ENCODE results near the gene RSPH1.

The RSPH1 gene

DNA sequence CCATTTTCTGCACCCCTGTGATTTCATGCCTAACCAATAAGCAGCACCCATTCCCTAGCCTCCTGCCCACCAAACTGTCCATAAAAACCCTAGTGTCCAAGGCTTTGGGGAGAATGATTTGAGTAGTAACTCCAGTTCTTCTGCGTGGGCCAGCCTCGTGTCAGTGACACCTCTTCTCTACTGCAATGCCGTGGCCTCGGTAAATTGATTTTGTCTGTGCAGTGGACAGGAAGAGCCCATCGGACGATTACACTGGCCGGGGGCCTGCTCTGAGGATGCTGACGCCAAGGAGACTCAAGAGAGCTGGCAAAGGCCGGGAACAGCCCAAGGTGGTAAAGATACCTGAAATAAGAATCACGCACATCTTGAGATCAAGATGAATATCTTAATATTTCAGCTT lies 29.3 kb downstream of the RSPH1 start:
- DNase-seq (ENCODE audit: low spot score) = no peak

DNA sequence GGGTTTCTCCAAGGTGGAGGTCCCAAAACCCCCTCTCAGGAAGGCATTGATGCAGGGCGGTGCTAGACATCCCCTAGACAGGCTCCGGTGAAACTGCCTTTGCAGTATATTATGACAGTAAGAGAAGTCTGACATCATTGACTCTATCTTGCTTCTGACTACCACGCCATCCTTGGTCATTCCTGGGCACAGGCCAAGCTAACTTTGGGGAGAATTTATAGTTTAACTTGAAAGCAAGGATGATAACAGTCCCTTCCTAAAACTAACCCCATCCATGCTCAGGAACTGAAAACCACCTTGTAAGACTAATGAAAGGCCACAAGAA lies 30.3 kb downstream of the RSPH1 start:
- no peak for DNase-seq (ENCODE audit: low spot score)

DNA sequence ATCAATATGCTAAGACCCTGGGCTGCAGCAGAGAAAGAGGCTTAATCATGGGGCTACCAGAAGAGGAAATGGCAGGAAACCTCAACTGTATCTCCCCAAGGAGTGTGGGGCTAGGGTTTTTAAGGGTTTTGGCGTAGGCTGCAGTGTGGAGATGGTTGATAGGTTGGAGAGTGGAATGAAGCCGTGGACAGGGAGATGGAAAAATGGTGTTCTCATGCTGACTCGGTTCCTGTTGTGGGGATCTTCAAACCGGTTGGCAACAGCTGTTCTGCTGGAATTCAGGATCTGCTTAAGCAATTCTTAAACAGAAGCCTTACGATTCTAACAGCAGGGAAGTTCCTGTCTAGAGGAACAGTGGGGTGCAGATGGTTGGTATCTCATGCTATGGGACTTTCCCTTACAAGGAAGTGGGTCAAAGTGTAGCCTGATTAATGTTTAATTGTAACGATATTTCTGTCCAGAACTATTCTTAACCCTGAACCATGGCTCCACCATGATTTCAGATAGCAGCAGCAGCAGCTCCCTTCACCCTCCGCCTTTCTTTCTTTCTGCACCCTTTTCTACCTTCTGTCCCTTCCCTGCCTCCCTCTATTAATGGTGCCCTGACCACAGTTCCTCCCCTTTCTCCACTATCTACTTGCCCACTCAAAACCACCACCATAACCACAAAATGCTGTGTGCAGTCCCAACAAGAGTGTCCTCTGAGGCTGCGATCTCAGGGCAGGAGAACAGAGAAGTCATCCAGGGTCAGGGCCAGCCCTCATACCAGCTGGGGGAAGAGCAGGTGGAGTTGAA lies 30.8 kb downstream of the RSPH1 start:
- no peak for DNase-seq (ENCODE audit: low spot score)

DNA sequence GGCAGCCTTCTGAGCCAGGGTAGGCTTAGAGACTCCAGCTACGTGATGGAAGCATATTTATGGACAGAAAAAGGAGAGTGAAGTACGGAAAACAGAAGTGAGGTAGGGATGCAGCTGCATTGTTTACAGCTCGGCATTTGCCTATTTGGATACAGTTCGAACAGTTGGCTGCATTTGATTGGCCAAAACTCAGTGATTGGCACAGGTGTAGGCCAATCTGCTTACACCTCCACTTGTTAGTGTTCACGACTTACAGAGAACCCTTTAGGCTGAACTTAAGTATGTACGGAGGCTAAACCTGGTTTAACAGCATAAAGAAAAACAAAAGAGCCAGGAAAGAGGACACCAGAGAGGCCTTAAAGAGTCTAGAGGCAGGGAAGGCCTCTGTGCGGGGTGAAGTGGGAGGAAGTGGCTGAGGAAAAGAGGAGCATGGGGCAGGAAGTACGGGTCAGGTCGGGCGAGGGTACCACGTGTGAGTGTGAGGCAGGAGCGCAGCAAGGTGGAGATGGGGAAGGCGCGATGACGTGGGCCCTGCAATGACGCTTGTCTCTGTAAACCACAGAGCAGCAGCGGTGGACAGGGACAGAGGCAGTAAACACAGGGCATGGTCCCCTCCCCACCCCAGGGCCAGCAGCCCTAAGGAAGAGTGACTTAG lies 32.0 kb downstream of the RSPH1 start:
- peak; percentile 40 for DNase-seq (ENCODE audit: low spot score)

DNA sequence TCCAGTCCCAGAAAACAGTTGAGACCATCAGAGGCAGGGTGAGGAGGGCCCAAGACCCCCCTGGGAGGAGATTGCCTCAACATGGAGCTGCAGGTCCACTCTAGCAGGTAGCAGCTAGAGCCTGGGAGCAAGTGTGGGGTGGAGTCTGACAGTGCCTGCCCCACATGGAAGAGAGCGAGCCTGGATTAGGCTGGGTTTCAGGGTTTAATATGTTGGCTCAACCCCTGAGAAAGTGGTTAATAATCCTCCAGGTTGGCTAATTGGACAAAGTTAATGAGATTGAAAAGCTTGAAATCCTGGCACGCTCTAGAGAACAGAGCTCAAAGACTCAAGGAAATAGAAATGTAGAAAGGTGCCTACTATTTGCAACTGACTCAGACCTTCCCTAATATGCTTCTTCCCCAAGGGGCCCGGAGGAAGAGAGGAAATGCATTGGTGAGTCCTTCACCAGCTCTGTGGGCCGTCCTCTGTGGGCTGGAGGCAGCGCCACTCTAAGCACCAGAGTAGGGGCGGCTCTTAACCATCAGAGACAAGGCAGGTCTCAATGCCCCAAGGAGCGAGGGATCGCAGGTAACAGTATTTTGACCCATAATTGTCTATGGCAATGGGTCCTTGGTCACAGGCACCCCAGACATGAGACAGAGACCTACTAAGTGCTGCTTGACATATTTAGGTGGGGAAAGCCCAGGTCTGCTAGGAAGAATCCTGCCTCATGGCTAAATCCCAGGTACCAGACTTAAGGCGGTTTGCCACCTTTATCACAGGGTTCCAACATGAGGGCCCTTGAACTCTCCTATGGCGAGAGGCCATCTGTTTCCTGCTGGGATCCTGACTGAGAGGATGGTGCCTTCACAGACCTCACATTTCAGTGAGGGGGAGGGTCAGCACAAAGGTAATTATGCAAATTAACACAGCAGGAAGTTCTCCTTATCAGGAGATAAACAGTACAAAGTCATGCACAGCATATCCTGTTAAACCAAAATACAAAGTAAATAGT lies 33.8 kb downstream of the RSPH1 start:
- DNase-seq (ENCODE audit: low spot score) = no peak

DNA sequence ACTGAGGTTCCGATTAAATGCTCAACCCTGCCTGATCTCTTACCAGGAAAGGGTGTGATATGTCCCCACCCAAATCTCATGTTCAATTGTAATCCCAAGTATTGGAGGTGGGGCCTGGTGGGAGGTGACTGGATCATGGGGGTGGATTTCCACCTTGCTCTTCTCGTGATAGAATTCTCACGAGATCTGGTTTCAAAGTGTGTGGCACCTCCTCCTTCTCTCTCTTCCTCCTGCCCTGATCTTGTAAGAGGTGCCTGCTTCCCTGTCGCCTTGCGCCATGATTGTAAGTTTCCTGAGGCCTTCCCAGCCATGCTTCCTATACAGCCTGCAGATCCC lies 34.9 kb downstream of the RSPH1 start:
- DNase-seq (ENCODE audit: low spot score) = no peak

DNA sequence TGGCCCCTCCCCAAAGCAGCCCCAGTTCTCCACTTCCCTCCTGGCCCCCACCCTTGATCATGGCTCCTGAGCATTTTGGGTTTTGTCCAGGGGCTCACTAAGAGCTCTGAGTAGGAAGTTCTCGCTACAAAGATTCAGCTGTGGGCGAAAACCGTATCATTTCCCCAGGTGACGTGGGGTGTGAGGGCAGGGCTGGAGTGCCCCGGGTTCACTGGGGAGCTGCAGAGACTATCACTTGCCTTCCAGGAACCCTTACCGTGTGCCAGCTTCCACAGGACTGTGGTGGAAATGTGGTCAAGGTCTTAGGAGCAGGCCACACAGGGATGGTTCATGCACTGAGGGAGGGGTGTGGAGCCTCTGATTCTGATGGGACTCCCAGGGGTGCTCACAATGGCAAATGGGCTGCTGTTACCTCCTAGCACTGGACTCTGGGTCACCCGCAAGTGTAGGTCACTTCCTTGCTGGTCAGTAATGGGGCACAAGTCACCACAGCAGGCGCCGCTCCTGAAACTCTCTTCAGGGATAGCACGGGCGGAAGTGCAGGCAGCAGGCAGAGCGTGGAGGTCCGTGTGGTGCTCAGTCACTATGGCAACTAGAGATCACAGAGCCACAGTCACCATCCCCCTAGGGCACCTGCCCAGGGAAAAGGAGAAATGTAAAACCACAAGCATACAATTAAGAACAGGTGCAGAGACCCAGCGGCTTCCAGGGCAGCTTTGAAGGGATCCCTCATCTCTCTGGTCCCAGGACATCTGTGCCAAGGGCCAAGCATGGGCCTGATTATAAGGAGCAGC lies 35.4 kb downstream of the RSPH1 start:
- DNase-seq (ENCODE audit: low spot score) = no peak

DNA sequence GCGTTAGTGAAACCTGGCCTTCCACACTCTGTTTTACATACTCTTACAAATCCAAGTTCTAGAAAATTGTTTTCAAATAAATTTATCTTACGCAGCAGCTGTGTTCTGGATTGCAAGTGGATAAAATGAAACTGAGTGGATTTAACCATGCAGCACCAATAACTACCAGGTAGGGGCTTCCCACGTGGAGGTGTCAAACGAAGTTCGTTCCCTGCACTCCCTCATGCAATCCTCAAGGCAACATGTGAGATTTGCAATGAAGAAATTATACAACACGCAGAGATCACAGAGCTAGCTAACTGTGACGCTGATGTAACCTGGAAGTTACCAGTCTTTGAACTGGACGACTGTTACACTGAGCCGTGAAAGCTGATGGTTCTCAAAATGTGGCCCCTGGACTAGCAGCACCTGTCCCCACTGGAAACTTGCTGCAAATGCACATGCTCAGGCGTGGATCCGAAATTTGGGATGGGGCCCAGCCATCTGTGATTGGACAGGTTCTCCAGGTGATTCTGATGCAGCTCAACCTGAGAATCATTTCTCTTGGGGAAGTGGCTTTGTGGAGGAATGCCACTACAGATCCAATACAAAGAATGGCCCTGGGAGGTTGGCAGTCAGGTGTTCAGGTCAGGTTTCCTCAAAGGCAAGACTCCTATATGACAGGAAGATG lies 36.3 kb downstream of the RSPH1 start:
- DNase-seq (ENCODE audit: low spot score) = no peak

DNA sequence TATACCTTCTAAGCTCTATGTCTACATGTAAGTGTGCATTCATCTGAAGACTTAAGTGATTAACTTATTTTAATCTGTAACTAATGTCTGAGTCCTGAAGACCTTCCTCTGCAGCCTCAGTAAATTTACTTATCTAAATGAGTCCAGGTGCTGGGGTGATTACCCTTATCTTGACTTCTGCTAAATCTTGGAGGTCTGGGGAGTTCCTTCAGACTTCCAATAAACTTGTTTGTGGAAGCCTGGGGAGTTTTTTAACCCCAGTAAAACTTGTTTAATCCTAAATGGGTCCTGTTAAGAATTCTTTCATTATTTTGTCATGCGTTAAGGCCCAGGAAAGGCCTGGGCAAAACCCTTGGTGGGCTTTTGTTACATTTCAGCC lies 37.0 kb downstream of the RSPH1 start:
- no peak for DNase-seq (ENCODE audit: low spot score)

DNA sequence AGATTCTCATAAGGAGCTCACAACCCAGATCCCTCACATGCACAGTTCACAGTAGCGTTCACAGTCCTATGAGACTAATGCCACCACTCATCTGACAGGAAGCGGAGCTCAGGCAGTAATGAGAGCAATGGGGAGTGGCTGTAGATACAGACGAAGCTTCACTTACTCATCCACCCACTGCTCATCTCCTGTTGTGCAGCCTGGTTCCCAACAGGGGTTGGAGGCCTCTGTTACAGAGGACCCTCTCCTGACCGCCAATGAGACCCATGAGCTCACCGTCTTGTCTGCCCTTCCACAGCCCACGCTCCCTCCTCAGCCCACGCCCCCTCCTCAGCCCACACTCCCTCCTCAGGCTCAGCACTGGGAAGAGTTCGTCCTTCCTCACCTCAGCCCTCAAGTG lies 39.6 kb downstream of the RSPH1 start:
- peak; percentile 23 for DNase-seq (ENCODE audit: low spot score)

DNA sequence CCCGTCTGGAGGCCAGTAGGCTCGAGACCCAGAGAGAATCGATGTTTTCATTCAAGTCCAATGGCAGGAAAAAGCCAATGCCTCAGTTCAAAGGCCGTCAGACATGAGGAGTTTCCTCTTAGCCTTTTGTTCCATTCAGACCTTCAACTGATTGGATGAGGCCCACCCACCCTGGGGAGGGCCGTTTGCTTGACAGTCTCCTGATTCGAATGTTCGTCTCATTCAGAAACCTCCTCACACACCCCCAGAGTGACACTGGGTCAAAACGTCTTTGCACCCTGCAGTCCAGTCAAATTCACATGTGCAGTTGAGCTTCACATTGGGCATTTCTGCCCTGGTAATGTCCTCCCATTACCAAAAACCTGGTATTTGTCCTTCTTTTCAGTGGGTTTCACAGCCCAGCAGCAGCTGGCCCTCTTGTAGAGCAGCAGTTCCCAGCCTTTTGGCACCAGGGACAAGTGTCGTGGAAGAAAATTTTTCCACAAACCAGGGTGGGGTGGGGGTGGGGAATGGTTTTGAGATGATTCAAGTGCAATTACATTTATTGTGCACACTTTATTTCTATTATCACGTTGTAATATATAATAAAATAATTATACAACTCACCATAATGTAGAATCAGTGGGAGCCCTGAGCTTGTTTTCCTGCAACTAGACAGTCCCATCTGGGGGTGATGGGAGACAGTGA lies 40.1 kb downstream of the RSPH1 start:
- DNase-seq (ENCODE audit: low spot score) = no peak

DNA sequence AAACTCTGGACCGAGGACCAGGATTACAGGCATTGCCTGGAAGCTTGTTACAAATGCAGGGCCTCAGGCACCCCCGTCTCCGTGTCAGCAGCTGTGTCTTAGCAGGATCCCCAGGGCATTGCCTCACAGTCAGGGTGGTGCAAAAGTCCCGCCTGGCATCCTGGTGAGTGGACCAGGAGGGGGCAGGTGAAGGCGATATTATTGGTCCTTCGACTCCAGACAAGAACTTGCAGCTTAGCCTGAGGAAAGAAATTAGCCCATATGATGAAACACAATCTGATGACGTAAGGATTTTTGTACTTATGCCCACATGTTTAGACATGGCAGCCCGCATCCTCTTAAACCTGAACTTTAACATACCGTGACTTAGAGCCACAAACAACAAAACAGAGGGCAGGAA lies 40.8 kb downstream of the RSPH1 start:
- DNase-seq (ENCODE audit: low spot score) = no peak

DNA sequence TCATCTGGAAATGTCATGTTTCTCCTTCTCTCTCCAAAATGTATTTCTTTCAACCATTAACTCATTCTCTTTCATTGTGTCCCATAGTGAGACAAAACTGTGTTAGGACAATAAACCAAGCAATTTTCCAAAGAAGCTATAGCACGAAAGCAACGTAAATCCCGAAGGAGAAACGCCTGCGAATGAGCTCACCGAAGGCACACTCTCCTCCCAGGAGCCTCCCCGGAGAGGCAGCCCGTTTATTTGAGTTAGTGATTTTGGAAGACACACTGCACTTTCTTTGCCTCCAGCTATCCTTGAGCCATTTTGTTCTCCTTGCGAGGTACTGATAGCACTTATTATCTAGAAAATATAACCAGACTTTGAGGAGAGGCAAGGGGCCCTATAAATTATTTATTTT lies 41.2 kb downstream of the RSPH1 start:
- DNase-seq (ENCODE audit: low spot score) = no peak

DNA sequence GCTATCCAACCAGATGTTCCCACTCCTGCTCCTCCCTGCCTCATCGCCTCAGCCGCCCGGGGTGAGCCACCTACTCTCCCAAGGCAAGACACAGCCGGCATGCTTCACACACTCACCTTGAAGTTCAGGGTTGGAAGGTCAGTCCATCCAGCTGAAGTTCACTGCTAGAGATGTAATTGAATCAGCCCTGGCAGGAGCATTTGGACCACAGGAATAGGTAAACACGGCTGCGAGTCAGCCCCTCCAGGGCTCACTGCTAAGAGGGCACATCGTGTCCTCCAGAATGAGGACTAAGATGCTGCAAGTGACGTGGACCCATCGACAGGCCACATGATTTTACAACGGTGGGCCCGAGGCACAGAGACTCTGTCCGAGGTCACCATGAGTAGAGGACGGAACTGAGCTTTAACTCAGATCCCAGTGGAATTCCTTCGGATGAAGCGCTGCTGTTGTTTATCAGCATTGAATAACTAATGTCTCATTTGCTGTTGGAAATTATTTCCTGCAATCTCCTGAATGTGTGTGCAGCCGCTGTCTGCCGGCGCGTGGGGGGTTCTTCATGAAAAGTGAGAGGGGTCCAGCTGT lies 41.9 kb downstream of the RSPH1 start:
- no peak for DNase-seq (ENCODE audit: low spot score)

DNA sequence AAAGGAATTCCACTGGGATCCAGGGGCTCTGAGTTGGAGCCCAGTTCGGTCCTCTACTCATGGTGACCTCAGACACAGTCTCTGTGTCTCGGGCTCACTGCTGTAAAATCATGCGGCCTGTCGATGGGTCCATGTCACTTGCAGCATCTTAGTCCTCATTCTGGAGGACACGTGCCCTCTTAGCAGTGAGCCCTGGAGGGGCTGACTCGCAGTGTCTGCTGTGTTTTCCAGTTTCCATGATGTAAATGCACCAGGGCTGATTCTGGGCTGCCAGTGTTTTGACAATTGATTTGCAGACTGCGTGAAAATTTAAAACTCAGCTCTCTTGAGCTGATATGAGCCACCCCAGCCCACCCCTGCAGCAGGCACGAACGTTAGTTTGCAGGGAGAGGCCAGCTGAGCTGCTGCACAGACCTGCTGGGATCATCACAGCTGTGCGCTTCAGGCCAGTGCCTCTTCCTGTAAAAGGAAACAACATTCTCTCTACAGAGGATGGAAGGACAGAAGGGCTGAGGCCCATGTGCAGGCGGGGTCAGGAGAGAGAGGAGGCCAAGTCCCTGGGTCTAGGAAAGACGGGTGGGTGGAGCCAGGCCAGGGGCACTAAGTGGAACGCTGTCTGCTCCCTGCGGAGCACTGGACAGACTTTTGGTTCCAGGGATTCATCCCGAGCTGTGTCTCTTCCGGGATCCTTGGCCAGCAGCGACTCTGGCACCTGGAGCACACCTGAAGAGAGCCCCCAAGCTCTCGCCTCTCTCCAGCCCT lies 42.6 kb downstream of the RSPH1 start:
- DNase-seq (ENCODE audit: low spot score) = no peak

DNA sequence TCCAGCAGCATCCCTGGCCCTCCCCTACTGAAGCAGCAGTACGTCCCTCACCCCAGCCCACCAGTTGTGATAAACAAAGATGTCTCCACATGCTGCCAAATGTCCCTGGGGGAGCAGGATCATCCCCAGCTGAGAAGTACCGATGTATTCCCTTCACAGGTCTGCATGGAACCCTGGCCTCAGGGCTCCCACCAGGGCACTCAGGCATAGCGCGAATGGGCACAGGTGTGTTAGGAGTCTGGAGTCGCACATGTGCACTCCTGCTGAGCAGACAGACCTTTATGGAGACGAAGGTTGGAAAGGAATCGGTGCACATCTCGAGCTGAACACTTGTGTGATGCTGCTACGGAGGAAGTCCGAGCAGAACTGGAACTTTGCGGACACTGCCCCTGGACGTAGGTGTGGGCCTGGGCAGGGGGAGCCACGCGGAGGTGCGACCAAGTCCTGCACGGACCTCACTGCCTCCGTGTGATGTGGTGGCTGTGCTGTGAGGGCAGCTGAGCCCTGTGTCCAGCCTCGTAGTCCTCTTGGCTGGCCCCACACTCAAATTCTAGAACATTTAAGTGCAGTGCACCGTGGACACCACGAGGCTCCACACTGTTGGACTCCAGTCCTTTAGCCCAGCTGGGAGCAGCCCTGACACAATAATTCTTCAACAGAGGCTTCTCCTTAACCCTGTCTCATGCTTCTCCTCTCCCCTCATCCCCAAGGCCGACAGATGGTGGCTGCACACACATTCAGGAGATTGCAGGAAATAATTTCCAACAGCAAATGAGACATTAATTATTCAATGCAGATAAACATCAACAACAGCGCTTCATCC lies 43.4 kb downstream of the RSPH1 start:
- no peak for DNase-seq (ENCODE audit: low spot score)

DNA sequence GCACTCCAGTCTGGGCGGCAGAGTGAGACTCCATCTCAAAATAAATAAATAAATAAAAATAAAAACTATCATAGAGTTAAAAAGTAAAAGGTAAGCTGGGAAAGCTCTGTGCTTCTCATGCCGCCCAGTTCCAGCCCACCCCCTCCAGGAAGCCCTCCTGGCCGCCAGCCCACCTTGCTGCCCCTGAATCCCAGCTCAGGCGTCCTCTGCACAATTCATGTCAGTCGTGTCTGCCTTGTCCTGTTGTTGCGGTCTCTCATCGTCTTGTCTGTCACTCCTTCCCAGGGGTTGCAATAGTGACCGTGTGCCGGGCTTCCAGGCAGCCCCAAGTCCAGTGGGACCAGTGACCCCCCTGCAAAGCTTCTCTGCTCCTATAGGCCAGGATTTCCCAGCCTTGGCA lies 44.1 kb downstream of the RSPH1 start:
- no peak for DNase-seq (ENCODE audit: low spot score)

DNA sequence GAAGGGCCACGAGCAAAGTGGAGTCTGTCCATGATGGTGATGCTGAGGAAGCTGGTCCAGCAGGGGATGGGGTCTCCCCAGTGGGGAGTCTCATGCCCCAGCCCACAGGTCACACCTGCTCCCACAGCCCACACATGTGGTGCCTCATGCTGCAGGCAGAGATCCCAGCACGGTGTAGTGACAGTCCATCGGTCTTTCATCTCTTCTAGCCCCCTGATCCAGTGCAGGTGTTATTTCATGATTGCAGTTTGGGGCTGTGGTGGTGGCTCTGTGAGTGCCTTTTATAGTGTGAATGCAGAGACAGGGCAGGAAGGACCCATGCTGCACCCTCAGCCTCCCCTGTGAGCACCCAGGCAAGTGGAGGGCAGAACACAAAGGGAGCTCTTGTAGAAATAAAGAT lies 47.3 kb downstream of the RSPH1 start:
- no peak for DNase-seq (ENCODE audit: low spot score)

DNA sequence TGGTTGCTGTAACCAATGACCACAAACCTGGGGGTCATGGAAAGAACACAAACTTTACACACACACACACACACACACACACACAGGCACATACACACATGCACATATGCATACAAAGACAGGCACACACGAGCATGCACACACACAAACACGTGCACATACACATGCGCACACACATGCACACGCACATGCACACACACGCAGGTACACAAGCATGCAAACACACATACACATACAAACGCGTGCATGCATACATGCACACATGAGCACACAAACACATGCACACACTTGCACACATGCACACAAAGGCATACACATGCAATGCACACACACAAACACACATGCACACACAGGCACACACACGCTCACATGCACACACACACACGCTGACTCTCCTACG lies 48.3 kb downstream of the RSPH1 start:
- DNase-seq (ENCODE audit: low spot score) = no peak
